NB4 (cell line): Measurements from ENCODE around the gene CDR2.

ENCODE experiments used
- DNase-seq: peaks from one replicate; pipeline ENCODE4 v3.0.0; 2010; ENCODE audit warnings: low read depth
- H3K4me3 ChIP-seq: one replicate; pipeline ENCODE4 v1.5.1; 2011; ENCODE audit warnings: mild to moderate bottlenecking, low read depth, low read length, moderate library complexity
- MYC ChIP-seq: IDR thresholded peaks from 2 replicates; pipeline ENCODE4 v1.6.1; 2011; ENCODE audit warnings: low read depth, low read length
- POLR2A ChIP-seq: IDR thresholded peaks from 2 replicates; pipeline ENCODE4 v1.6.1; 2011; ENCODE audit warnings: mild to moderate bottlenecking; ENCODE audit not compliant: insufficient read length; ENCODE audit errors: extremely low read depth
- TF ChIP-seq, protein P1 (sequence below): IDR thresholded peaks from one replicate; pipeline ENCODE4 v1.5.1; 2012; ENCODE audit warnings: low read depth, low read length
- TF ChIP-seq, protein P2 (sequence below): IDR thresholded peaks from 2 replicates; pipeline ENCODE4 v1.6.1; 2011; ENCODE audit warnings: low read depth, low read length

The CDR2 gene

DNA sequence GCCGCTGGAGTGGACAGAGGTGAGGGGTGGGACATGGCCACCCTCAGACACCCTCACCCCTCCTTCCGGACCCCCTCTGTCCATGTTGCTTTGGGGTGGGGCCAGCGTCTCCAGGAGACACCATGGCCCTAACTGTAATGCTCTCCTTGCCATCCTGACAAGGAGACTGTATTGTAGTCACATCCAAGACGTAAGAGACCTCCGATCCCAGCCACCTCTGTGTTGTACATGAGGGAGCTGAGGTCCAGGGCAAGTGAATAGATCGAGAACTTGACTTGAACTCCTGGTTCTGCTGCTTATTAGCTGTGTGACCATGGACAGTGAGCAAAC lies 47.0 kb downstream of the CDR2 start:
- H3K4me3 ChIP-seq: no peak overlapping the region
- TF ChIP-seq POLR2A (no peak), MYC (no peak)
- TF ChIP-seq, protein P1, sequence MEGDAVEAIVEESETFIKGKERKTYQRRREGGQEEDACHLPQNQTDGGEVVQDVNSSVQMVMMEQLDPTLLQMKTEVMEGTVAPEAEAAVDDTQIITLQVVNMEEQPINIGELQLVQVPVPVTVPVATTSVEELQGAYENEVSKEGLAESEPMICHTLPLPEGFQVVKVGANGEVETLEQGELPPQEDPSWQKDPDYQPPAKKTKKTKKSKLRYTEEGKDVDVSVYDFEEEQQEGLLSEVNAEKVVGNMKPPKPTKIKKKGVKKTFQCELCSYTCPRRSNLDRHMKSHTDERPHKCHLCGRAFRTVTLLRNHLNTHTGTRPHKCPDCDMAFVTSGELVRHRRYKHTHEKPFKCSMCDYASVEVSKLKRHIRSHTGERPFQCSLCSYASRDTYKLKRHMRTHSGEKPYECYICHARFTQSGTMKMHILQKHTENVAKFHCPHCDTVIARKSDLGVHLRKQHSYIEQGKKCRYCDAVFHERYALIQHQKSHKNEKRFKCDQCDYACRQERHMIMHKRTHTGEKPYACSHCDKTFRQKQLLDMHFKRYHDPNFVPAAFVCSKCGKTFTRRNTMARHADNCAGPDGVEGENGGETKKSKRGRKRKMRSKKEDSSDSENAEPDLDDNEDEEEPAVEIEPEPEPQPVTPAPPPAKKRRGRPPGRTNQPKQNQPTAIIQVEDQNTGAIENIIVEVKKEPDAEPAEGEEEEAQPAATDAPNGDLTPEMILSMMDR: no peak
- TF ChIP-seq, protein P2, sequence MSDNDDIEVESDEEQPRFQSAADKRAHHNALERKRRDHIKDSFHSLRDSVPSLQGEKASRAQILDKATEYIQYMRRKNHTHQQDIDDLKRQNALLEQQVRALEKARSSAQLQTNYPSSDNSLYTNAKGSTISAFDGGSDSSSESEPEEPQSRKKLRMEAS: no peak
- DNase-seq: no peak

DNA sequence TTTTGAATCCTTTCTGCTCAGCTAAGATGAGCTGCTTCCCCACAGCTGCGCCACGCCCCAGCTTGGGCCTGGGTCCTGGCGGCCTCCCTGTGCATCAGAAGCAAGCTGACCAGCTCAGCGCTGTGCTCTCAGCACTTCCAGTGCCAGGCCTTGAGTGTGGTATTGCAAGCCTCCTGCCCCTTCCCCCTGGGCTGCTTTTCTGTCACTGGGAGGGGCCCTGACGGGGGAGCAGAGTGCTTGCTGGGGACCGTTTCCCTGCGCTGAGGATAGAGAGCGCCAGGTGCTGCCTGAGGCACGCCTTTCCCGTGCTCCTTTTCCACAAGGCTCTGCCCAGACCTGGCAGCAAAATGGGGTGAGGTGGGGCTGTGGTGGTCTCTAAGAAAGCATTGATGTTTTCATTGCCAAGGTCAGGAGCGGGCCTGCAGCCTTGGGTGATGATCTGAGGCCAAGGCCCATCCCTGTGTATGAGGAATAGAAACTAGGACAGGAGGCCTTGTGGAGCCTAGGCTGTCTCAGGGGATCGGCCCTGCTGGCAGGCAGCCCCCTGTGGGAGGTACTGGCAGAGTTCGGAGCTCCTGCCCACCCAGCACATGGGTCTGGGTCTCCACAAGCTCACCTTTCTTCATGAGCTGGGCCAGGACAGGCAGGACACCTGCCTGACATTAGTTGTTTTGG lies 47.5 kb downstream of the CDR2 start:
- TF ChIP-seq, protein P2: no peak
- TF ChIP-seq POLR2A (no peak), MYC (no peak)
- TF ChIP-seq, protein P1: no peak
- DNase-seq: no peak

DNA sequence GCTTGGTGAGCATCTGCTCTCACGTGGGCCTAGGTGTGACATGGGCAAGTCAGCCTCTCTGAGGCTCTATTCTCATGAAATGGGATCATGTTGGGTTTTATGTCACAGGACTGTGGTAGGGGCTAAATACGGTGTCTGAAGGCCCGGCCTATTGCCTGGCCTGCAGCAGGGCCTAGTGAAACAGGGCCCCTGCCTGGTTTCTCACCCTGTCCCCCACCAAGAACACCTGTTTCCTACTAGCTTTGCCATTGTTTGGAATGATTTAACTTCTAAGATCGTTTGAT lies 48.1 kb downstream of the CDR2 start:
- no peak for DNase-seq
- TF ChIP-seq, protein P1: no peak
- no peak for TF ChIP-seq POLR2A
- TF ChIP-seq MYC: no peak
- TF ChIP-seq, protein P2: no peak
- no peak overlapping the region for H3K4me3 ChIP-seq

More for the DNA sequence above, 47.5 kb downstream of the CDR2 start:
- H3K4me3 ChIP-seq: no peak overlapping the region

DNA sequence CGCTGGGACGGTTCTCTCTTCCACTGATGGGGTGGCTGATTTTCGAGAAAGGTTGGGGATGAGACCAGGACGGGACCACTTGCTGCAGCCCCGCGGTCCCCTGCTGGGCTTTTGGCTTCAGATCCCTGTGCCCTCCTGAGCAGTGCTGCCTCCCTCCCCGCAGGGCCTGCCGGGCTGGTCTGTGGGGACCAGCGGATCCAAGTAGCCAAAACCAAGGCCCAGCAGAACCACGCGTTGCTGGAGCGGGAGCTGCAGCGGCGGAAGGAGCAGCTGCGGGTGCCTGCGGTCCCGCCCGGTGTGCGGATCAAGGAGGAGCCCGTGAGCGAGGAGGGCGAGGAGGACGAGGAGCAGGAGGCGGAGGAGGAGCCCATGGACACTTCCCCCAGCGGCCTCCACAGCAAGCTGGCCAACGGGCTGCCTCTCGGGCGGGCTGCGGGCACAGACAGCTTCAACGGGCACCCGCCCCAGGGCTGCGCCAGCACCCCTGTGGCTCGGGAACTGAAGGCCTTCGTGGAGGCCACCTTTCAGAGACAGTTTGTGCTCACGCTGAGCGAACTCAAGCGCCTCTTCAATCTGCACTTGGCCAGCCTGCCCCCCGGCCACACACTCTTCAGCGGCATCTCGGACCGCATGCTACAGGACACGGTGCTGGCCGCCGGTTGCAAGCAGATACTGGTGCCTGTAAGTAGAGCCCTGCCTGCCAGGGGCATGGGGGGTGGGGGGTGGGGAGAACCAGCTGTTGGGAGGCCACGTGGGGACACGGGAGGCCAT lies 48.6 kb downstream of the CDR2 start:
- TF ChIP-seq MYC (no peak), POLR2A (no peak)
- TF ChIP-seq, protein P1: no peak
- TF ChIP-seq, protein P2: no peak
- DNase-seq: peak; percentile 21
- H3K4me3 ChIP-seq: no peak overlapping the region

DNA sequence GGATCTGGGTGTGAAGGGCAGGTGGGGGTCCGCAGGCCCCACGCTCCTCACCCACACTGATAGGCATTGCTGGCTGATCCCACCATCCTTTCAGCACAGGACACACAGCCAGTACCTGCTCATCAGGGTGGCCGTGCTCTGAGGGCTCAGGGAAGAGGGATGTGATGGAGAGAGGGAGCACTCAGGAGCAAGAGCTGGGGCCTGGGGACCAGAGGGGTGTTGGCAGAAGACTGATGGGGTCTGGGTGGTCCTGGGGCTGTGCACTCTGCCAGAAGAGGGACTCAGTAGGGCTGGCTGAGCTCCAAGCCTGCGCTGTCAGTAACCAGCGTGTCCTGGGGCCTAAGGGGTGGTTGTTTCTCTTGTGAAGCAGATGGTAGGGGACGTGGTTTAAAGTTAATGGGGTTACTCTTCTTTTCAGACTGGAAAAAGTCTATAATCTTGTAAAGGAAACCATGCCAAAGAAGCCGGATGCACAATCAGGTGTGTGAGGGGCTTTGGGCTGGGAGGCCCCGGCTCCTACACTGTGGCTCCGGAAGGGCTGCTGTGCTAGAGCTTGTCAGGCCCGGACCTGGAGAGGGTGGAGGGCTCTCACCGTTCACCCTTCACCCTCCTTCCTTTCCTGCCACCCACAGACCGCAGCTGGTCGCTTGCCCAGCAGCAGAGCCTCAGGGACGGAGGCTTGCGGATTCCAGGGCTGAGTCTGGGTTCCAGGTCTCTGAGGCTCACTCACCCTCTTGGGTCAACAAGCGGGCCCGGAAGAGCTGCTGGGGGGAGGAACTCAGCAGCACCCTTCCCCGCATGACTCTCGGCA lies 49.4 kb downstream of the CDR2 start:
- DNase-seq: peak; percentile 38
- TF ChIP-seq MYC (no peak), POLR2A (no peak)
- TF ChIP-seq, protein P1: no peak
- TF ChIP-seq, protein P2: no peak
- H3K4me3 ChIP-seq: no peak overlapping the region
